Heart right ventricle (tissue), 16 donors: ENCODE measurements around the gene CSNK1D. TPM values are rescaled to one million over a fixed set of nuclear protein-coding genes. Genes with fewer than 3 reads are reported as not detected.

ENCODE experiments used
- ATAC-seq, 8 donors: fragments of 200-7000 bp; cut with Tn5 transposase; one replicate each; pipeline ENCODE4 v1.9.1; 2020; ENCODE audit warnings: mild to moderate bottlenecking in 8 of 8, moderate library complexity in 8 of 8, moderate number of reproducible peaks in 1 of 8
- DNase-seq, 2 donors: peaks; one replicate each; pipeline ENCODE4 v3.0.0-alpha.2; 2020
- H3K27ac ChIP-seq, 10 donors: fragments of 200-600 bp; sonication (generic) in 2 of 10; one replicate each; pipeline versions ENCODE4 v1.5.0 to v1.8.0; 2020 to 2022; ENCODE audit warnings: mild to moderate bottlenecking in 3 of 10
- H3K27me3 ChIP-seq, 7 donors: fragments of 200-600 bp; one replicate each; pipeline ENCODE4 v1.8.0; 2021 to 2022; ENCODE audit warnings: mild to moderate bottlenecking in 2 of 7
- H3K36me3 ChIP-seq, 9 donors: fragments of 200-600 bp; sonication (generic) in 1 of 9; one replicate each; pipeline versions ENCODE4 v1.5.0 to v1.8.0; 2020 to 2022; ENCODE audit warnings: mild to moderate bottlenecking in 2 of 9
- H3K4me1 ChIP-seq, 9 donors: fragments of 200-600 bp; sonication (generic) in 1 of 9; one replicate each; pipeline versions ENCODE4 v1.5.0 to v1.8.0; 2020 to 2022; ENCODE audit warnings: mild to moderate bottlenecking in 4 of 9
- H3K4me3 ChIP-seq, 10 donors: fragments of 200-600 bp; sonication (generic) in 2 of 10; one replicate each; pipeline versions ENCODE4 v1.5.0 to v1.8.0; 2020 to 2022; ENCODE audit warnings: mild to moderate bottlenecking in 7 of 10, moderate library complexity in 2 of 10
- H3K9me3 ChIP-seq, 11 donors: fragments of 200-600 bp in 10 of 11; sonication (generic) in 2 of 11; one replicate each; pipeline versions ENCODE4 v1.5.0 to v1.8.0; 2013 to 2022; ENCODE audit warnings: mild to moderate bottlenecking in 2 of 11, control low read depth in 1 of 11, moderate library complexity in 1 of 11
- CTCF ChIP-seq, 9 donors: fragments of 200-600 bp; sonication (generic) in 2 of 9; IDR thresholded peaks; one replicate each; pipeline versions ENCODE4 v1.5.0 to v1.8.0; 2021 to 2022; ENCODE audit warnings: antibody characterized with exemption in 9 of 9, mild to moderate bottlenecking in 5 of 9, moderate library complexity in 1 of 9
- WGBS, 2 donors: extraction: QIAGEN DNeasy Blood & Tissue Kit; methylation state at CpG; one replicate each; pipeline ENCODE4 v1.1.7; 2013; ENCODE audit warnings: inconsistent platforms in 1 of 2; 5-methylcytosine and 5-hydroxymethylcytosine counted together
- intact Hi-C, 10 donors: fragments of 100-400 bp; cut with DNase I; formaldehyde crosslinking; loops; one replicate each; pipeline versions ENCODE4 v1.11.1 to v1.14.2; 2022
- polyA plus RNA-seq, 2 donors: library from polyadenylated mRNA; stranded (reverse); fragments of 200-250 nt; gene quantifications; one replicate each; pipeline ENCODE4 v1.2.3, GENCODE V29; 2013
- total RNA-seq, 10 donors: library from RNA; stranded (reverse); fragmentation: NEBNext Ultra II Directional in 3 of 10; extraction: Animal tissue kit (Norgen Biotek cat#: 25700) in 3 of 10; gene quantifications; one replicate each; pipeline versions ENCODE4 v1.2.1 to v1.2.4, GENCODE V29; 2021 to 2023
- donor health status: Arrhythmogenic right ventricular cardiomyopathy.
- donor health status: ischemic (EF 13 %, LVEDD 7.1; RV severe dilation, severe dysfunction).
- donor health status: healthy with polysubstance abuse.
- donor health status: DM: no; HTN: yes; CAD: no.
- donor health status: DM: no; HTN: no; CAD: no.
- donor health status: ischemic (EF 25% LVEDD 6.9; RV normal size, moderate dysfunction).
- donor health status: ischemic (EF 25% LVEDD 5.7; RV mildly dilated, moderate dysfunction).
- donor health status: healthy.
- donor health status: DM: yes; HTN: yes; CAD: no.
- donor health status: Ischemic cardiomyopathy.
- donor health status: ischemic (EF 35%, LVEDD 5.7; RV mildly dilated, moderate dysfunction).
- donor health status: nonischemic (EF 11% LVEDD 7.7; RV severe dilation, severe dysfunction).
- donor health status: DM: yes; HTN: yes; CAD: no.
- donor health status: PGD.
- donor health status: ischemic (EF 29% LVEDD 5.4; RV normal size, mild dysfunction).
- donor health status: nonischemic (EF 23%, LVEDD 6.1; RV moderate dilation, normal function).

Gene CSNK1D
- total and polyA plus RNA-seq, 12 donors = 54.4 to 72.7 (median 66.8) TPM

GRCh38 chr17:82320956-82321927 lies 47.7 kb upstream of the CSNK1D start:
- intact Hi-C loops = loop anchor here (1.0 to 10.0 kb wide), 12 partner anchors 20 to 286 kb away; partner anchors contain the start of genes DCXR (in 1 of the 10) and RAC3 (in 1 of the 10)
- Histone ChIP-seq H3K4me1 (peaks cover 0 to 12% (median 4%) of the 10 kb centered on the region in 9 donors), H3K36me3 (peaks cover 0 to 13% (median 0%) of the 10 kb centered on the region in 9 donors), H3K27me3 (peaks cover 0 to 21% (median 11%) of the 10 kb centered on the region in 7 donors), H3K4me3 (peak overlapping the region in 2 of 10 donors; percentile 25 to 28), H3K27ac (peak overlapping the region in 1 of 10 donors; percentile 14), H3K9me3 (no peaks in the 10 kb centered on the region)
- ATAC-seq = peak in 7 of 8 donors; percentile 10 to 58 (median 50)
- WGBS, 2 donors = 45 to 55% methylated on average over 59 to 65 of the region's 65 CpGs
- peak; percentile 80 to 96 (median 89) for TF ChIP-seq CTCF (IDR thresholded peaks at IDR 0.05)
- peak in 1 of 2 donors; percentile 56 for DNase-seq

- no peak for TF ChIP-seq CTCF (IDR thresholded peaks at IDR 0.05)
- ATAC-seq (no peak), DNase-seq (peak in 1 of 2 donors; percentile 10)
- Histone ChIP-seq H3K9me3 (no peaks in the 10 kb centered on the region), H3K27ac (no peak overlapping the region), H3K27me3 (peaks cover 9 to 31% (median 21%) of the 10 kb centered on the region in 7 donors), H3K4me1 (peaks cover 0 to 22% (median 7%) of the 10 kb centered on the region in 9 donors), H3K4me3 (no peak overlapping the region), H3K36me3 (peaks cover 0 to 6% (median 0%) of the 10 kb centered on the region in 9 donors)
- intact Hi-C loops = loop anchor here (2.0 to 10.0 kb wide), 10 partner anchors 19 to 285 kb away; partner anchors contain the start of genes DCXR (in 1 of the 10) and RAC3 (in 1 of the 10)
- 65 to 69% methylated on average over 26 of the region's 26 CpGs for WGBS, 2 donors
Measured at GRCh38 chr17:82320140-82320840, 46.8 kb upstream of the CSNK1D start.

- Histone ChIP-seq H3K27ac (no peak overlapping the region), H3K27me3 (peaks cover 15 to 37% (median 26%) of the 10 kb centered on the region in 7 donors), H3K4me3 (no peak overlapping the region), H3K9me3 (no peaks in the 10 kb centered on the region), H3K4me1 (peaks cover 0 to 28% (median 7%) of the 10 kb centered on the region in 9 donors), H3K36me3 (peaks cover 0 to 6% (median 0%) of the 10 kb centered on the region in 9 donors)
- no peak for TF ChIP-seq CTCF (IDR thresholded peaks at IDR 0.05)
- ATAC-seq (no peak), DNase-seq (no peak)
- WGBS, 2 donors = 94 to 95% methylated on average over 35 of the region's 35 CpGs
- intact Hi-C loops = loop anchor here (2.0 to 10.0 kb wide), 11 partner anchors 19 to 285 kb away; partner anchors contain the start of genes DCXR (in 1 of the 10) and RAC3 (in 1 of the 10)
Measured at GRCh38 chr17:82319619-82320062, 46.1 kb upstream of the CSNK1D start.
